HG03520 (cell line): ENCODE results near the gene GRB10.
A peak's percentile ranks its signal among the peaks of the same experiment; 100 is the strongest.

Source experiments
- ATAC-seq: cut with Tn5 transposase; IDR thresholded peaks from one replicate; pipeline ENCODE4 v1.9.1; 2021; ENCODE audit warnings: mild to moderate bottlenecking, moderate library complexity; ENCODE audit not compliant: unreplicated experiment

GRB10 gene

DNA sequence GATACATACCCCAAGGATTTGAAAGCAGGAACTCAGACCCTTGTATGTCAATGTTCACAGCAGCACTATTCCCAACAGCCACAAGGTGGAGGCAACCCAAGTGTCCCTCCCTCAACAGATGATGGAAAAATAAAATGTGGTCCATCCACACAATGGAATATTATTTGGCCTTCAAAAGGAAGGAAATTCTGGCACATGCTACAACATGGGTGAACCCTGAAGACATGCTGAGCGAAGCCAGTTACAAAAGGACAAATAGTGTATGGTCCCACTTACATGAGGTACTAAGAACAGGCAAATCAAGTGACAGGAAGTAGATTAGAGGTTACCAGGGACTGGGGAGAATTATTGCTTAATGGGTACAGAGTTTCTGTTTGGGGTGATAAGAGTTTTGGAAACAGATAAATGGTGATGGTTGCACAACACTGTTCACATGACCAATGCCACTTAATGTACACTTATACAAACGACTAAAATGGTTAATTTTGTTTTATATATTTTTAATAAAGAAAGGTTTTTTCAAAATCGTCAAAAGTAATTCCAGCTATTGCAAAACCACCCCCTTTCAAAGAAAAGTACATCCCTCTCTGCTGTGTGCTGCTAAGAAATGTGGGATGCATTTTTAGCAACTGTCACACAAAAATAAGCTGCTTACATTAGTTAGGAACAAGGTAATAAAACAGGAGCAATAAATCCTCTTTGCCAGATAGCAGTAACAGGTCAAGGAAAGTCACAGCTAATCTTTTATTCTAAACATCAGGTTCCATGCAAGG is 85.7 kb downstream of the GRB10 start:
- ATAC-seq: peak; percentile 55

DNA sequence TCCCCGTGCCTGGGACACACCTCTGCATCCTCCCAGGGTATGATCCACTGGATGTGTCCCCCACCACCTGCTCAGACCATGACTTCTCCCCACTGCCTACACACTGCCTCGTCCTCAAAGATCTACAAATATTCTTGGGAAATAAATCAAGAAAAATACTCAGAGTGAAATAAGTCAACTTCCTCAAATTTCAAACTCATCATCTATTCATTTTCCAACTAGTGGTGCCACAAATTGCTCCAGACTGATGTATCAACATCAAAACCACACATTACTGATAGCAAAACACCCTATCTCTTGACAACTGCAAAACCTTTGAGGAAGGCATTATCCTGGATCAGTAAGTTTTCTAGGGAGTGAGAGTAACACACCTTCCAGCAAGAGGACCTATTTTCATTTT is 87.7 kb downstream of the GRB10 start:
- ATAC-seq: no peak

DNA sequence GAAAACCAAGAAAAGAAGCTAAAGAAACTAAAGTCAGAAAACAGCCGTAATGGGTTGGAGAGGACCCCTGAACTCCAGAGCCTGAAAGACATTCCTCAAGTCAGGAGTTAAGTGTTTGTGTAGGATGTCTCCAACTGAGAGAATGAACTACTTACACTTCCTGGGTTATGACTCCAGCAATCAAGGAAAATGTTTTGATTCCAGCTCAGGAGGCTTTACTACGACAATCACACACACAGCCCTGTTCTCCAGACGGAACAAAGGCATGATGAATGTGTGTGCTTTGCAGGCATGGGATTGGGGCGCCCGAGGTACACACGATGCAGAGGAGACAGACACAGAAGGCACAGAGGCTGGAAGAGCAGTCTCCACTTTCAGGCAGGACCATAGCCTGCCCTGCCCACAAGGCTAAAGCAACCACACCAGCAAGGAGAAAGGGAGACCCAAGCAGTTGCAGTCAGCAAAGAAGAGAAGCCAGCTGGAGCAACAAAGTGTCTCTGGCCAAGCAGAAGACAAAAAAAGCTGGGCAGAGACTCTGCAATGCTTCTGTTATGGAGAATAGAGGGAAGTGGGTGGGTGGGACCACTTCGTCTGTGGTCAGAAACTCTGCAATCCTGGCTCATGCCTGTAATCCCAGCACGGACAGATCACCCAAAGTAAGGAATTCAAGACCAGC is 89.1 kb downstream of the GRB10 start:
- ATAC-seq: no peak

GRCh38 chr7:50690541-50691011 is 92.1 kb downstream of the GRB10 start:
- ATAC-seq: no peak

GRCh38 chr7:50688226-50688590 is 94.5 kb downstream of the GRB10 start:
- ATAC-seq: no peak

DNA sequence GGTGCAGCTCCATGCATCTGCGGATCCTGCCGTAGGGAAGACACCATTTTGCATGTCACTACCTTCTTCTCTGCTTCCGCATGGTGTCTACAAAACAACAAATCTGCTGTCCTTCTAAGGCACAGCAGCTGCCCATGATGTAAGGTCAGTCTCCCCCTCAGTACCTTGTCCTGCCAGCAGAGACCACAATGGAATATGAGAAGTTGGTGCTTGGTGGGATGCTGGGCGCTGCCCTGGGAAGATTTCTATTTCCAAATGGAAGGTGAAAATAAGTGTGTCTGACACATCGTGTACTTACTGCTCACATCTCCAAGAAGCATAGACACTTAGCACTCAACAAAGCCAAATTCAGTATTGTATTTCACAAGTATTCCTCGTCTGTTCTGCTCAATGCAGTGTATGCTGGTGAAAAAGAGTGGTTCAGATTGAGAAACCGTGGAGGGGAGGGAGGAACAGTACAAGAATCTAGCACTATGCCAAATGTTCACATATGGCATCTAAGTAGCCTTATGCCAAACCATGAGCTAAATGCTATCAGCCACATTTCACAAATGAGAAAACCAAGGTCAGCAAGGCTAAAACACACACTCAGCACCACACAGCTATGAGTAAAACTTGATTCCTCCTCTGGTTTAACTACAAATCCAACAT is 95.0 kb downstream of the GRB10 start:
- no peak for ATAC-seq

DNA sequence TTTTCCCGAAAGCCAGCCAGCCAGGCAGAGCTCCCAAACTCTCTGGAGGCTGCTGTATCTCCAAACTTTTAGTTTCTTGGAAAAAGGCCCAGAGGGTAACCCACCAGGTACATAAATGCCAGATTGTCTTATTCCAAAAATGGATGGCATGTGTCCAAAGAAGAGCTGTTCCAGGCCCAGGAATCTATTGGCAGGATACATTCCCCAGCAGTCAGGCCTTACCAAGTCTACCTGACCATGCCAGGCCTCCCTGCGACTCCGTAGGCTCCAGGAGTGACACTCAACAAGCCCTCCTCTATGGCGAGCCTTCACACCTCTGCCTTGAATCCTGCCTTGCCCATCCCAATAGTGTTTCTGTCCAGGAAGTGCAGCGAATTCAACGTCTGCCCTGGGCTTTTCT is 95.6 kb downstream of the GRB10 start:
- no peak for ATAC-seq

DNA sequence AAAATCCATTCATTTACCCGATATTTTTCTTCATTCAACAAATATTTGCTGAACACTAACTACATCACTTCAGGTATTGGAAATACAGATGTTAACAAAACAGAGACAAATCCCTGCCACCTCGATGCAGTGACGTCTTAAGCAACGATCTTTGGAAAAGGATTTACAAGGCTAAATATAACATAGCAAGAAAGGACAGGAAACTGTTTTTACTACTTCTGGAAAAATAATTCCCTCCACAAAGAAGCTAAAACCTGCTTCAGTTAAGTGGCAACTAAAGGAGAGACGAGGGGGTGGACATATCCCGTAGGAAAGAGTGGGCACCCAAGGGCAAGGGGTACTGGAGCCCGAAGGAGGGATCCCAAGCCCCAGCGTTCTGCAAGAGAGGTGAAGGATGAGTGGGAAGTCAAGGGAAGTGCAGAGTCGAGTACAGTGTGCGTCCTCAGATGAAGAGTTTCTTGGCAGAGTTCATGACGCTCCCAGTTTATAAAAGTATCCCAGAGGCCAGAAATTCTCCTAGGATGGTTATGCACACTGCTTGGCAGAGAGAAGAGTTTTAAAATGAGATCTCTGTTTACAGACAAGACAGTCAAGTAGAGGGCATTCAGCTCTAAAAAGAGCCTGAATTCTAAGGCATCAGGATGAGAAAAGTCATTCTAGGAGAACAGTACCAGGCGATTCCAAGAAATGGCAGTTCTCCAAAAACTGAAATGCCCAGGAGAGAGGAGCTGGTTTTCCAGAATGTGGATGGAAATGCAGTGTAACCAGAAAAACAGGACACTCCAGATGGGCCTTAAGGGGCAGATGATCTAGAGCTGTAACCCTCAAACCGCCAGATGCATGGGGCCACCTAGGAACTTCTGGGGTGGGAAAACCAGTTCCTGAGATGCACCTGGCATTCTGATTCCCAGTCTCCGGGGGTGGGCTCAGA is 97.3 kb downstream of the GRB10 start:
- ATAC-seq: no peak

GRCh38 chr7:50684713-50685075 is 98.0 kb downstream of the GRB10 start:
- no peak for ATAC-seq

DNA sequence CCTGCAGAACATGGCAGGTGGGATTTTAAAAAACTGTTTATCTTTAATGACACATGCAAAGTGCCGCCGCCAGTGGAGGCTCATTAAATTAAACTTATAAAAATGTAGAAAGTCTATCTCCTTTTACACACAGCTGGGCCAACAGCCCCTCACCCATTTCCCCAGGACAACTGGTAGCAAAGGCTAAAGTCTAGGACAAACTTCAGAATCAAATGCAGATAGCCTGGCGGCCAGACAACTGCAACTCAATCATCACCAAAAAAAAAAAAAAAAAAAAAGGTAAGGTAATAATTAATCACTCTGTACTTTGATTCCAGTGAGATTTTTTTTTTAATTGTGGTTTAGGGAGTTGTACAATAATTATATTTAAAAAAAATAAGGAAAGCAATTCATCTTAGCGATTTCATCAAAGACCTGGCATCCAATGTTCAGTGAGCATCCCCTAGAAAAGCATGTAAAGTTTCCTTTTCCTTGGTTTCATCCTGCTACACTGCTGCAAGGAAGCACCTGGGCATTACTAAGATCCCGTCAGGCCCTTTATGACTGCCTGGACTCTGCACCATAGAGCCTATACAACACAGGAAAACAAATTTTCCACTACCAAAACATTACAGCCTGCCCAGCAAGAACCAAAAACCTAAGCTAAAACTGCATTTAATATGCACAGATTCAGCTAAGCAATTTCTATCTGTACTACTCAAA is 98.5 kb downstream of the GRB10 start:
- ATAC-seq: no peak

DNA sequence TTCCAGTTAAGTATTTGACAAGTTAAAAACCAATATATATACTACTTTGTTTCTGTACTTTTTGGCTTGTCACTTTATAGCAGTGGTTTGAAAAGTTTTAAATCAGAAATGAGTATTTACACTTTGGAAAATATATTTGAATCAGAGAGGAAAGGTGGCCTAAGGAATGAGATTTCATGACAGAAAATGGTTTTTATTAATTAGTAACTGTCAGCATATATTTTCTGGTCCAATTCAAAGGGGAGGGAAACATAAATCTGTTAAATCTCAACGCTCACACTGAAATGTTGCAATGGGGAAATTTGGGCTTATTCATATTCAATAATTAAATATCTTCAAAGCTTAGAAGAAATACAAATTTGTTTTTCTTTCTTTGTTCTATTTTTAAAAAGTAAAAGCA is 100.1 kb downstream of the GRB10 start:
- ATAC-seq: no peak

- no peak for ATAC-seq
Measured at GRCh38 chr7:50682079-50682478, 100.6 kb downstream of the GRB10 start.

DNA sequence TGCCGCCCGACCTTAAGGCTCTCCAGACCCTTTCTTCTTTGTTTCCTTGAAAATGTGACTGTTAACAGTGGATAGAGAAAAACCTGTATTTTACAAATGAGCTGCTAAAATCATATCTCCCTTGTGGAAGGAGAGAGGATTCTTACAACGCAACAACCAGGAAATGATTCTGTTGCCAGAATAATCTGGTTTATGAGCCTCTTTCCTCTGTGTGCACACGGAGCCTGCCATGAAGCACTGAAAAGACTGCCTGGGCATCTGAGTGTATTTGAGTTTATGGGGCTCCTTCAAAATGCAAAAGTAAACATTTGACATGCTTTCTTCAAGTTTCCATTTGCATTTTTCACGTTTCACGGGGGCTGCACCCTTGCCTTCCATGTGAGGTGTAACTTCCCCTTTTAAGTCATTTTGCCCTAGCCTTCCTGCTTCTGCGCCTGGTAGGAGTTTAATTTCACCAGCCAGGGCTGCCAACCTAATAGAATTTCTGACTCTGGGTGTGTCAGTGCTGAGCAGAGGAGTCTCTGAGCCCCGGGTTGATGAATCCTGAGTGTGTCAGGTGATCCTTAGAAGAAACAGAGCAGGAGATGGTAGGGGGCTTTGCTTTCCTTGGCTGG is 101.2 kb downstream of the GRB10 start:
- ATAC-seq: no peak

DNA sequence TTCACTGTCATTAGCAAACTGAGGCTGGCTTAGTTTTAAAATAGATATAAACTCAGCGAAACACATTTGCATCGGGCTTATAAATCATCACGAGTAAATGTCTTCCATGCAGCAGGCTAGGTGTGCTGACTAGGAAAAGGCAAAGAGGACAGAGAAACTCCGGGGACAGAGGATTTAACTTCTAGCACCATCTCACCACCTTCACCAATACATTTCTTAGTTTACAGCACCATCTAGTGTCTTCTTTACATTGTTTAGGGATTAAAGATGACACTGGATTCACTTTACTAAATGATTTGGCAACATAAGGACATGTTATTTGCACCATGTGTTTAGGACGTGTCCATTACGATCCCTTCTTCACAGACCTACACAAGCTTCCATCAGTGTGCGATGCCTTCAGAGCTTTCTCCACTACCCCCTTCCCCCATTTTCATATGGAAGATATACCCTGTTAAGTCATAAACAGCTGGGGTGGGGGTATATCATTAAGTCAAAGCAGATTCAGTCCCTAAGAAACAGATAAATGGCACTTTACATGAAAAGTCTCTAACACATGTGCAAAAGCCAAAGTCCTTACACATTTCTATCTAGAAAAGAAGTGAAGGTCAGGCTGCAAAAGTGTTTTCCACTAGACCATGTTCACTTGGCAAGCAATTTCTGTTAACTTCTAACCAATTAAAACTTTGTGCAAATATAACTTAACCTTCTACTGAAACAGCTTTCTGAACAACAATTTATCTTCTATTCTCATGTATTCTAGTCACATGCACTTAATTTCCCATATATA is 103.3 kb downstream of the GRB10 start:
- ATAC-seq: peak; percentile 67

DNA sequence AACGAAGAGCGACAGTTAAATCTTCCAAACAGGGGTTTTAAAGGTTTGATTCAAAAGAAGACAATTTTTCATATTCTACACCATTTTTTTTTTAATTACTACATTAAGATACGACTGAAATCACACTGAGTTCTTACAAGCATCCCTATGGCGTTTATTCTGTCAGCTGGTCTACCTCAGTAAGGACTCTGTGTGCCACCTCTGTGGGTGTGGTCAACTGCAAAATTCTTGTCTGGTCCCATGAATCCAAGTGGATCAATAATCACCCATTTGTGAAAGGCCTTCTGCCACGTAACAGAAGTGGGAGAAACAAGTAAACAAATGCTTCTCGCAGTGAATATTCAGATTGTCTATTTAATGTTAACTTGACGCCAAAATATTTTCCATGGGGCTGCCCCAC is 104.1 kb downstream of the GRB10 start:
- ATAC-seq: no peak

DNA sequence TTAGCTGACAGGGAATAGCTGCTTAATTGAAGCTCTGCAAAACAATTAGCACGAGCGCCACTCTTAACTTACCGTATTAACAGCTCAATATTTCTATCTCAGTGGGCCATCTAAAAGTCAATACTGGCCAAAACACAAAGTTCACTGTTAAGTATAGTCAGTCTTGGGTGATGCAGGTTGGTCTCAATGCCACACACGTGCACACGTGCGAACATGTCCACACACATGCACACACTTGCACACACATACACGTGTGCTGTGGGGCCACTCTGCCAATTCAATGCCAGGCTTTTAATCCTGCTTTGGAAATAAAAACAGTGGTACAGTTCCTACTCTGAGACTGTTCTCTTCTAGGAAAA is 105.1 kb downstream of the GRB10 start:
- no peak for ATAC-seq

DNA sequence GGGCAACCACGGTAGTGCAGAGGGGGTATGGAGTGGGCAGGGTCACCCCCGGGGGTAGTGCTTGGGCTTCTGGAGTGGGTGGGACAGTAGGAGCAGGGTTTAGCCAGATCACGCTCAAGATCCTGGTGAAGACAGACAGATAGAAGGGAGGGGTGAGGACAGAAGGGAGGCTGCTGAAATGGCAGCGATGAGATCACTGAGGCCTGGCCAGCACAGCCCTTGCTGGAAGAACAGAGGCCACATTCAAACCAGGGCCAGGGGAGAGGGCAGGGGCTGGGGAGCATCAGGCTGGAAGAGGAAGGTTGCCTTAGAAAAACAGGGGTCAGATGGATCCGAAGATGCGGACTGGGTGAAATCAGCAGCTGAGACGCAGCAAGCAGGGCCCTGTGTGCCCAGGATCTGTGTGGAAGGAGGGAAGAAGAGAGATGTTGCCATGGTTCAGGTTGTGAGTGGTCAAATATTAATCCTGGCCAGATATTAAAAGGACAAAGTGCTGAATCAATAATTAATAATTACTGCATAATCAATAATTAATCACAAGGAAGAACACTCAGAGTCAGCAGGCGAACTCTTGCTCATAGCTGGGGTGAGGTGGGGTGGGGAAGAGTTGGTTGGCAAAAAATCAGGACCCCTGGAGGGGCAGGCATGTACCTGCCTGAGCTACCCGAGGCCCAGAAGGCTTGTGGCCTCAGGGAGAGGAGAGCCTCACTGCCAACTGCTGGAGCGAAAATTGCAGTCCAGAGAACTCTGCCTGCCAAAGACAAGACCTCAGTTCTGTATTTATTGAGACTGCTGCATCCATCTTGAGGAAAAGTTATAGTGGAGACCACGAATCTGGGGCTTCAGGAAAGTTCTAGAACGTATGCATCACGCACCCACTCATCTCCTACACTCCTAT is 105.7 kb downstream of the GRB10 start:
- ATAC-seq: no peak

DNA sequence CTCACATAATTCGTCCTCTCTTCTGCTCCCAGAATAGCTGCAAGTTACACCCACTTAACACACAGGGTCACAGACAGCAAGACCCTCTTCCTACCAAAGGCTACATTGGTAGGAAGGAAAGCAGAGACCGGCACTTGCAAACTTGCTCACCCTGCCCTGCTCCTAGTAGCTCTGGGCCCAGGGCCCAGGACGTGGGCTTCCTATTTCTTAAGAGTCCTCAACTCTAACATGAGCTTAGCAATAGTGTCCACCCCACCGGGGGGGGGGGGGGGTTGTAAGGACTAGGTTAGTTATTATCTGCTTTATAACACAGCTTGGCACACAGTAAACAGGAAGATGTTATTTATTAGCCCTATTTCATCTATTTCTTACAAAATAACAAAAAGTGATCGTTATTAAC is 106.6 kb downstream of the GRB10 start:
- no peak for ATAC-seq
